SK-MEL-5 (cell line): ENCODE measurements around the gene DRC1. TPM values are rescaled to one million over a fixed set of nuclear protein-coding genes. Genes with fewer than 3 reads are reported as not detected.
"Not testable (repeated sequence)": the region's sequence is repeated elsewhere in the genome, so short reads cannot be mapped to it uniquely, and the experiment has no call there.

Source experiments
- DNase-seq: peaks from one replicate; pipeline ENCODE4 v3.0.0-alpha.2; 2016; ENCODE audit warnings: low read depth, low spot score
- in situ Hi-C: cut with HindIII; loops from 2 replicates; pipeline ENCODE4 v1.10.0; 2016; ENCODE audit warnings: low sequenced_read_pairs, high pct_unique_total_duplicates, low pct_unique_long_range_greater_than_20kb
- total RNA-seq: library from RNA; depleted of rRNA; stranded (reverse); fragments of >200 nt; shearing (Covaris generic); gene quantifications from 2 replicates; pipeline ENCODE4 v1.2.3, GENCODE V29; 2014

DRC1 gene
- total RNA-seq, 1 experiment from 2014 or later = not detected

- in situ Hi-C loops, DNase-seq: not testable (repeated sequence)
Measured at GRCh38 chr2:26468544-26468943, 66.8 kb downstream of the DRC1 start.

GRCh38 chr2:26469092-26469710, 67.5 kb downstream of the DRC1 start:
- in situ Hi-C loops = no loop called here

GRCh38 chr2:26469955-26470354, 68.2 kb downstream of the DRC1 start:
- in situ Hi-C loops = no loop called here
- DNase-seq = no peak

More at GRCh38 chr2:26469092-26469710, 67.5 kb downstream of the DRC1 start:
- peak; percentile 85 for DNase-seq

GRCh38 chr2:26470601-26471260, 69.0 kb downstream of the DRC1 start:
- DNase-seq = no peak
- in situ Hi-C loops = no loop called here

GRCh38 chr2:26471289-26471688, 69.6 kb downstream of the DRC1 start:
- DNase-seq = peak; percentile 22
- in situ Hi-C loops = no loop called here

GRCh38 chr2:26471766-26472706, 70.3 kb downstream of the DRC1 start:
- in situ Hi-C loops = no loop called here
- peak; percentile 18 for DNase-seq

GRCh38 chr2:26472821-26473655, 71.3 kb downstream of the DRC1 start:
- in situ Hi-C loops = no loop called here
- no peak for DNase-seq

- no peak for DNase-seq
- in situ Hi-C loops = no loop called here
Measured at GRCh38 chr2:26473796-26474195, 72.1 kb downstream of the DRC1 start.

- in situ Hi-C loops = no loop called here
Measured at GRCh38 chr2:26474261-26474785, 72.6 kb downstream of the DRC1 start.

GRCh38 chr2:26475037-26475436, 73.3 kb downstream of the DRC1 start:
- in situ Hi-C loops = no loop called here
- DNase-seq = no peak

More at GRCh38 chr2:26474261-26474785, 72.6 kb downstream of the DRC1 start:
- no peak for DNase-seq

- in situ Hi-C loops = no loop called here
- no peak for DNase-seq
Measured at GRCh38 chr2:26475832-26476501, 74.2 kb downstream of the DRC1 start.

- DNase-seq = no peak
- in situ Hi-C loops = no loop called here
Measured at GRCh38 chr2:26477126-26477910, 75.6 kb downstream of the DRC1 start.

- DNase-seq = peak; percentile 43
- in situ Hi-C loops = no loop called here
Measured at GRCh38 chr2:26477911-26478253, 76.2 kb downstream of the DRC1 start, which contains the start of gene OTOF. OTOF (minus strand) TSS chr2:26478124.

GRCh38 chr2:26478366-26478765, 76.6 kb downstream of the DRC1 start:
- no peak for DNase-seq
- in situ Hi-C loops = no loop called here

- in situ Hi-C loops = no loop called here
- no peak for DNase-seq
Measured at GRCh38 chr2:26479131-26479788, 77.5 kb downstream of the DRC1 start.
